ENCODE measurements around the gene S100A2.
A peak's percentile ranks its signal among the peaks of the same experiment; 100 is the strongest.

GRCh38 chr1:153532769-153533599, 32.7 kb downstream of the S100A2 start:
- TF ChIP-seq POLR2AphosphoS5 (IDR thresholded peaks at IDR 0.05; ENCODE audit: insufficient read depth, low read depth, low read length) (no peak), CTCF (IDR thresholded peaks at IDR 0.05; ENCODE audit: extremely low read depth in 1 of 2, insufficient read depth in 1 of 2, low read depth in 1 of 2, low read length in 2 of 2) (peak; percentile 90)
